HG02884 (cell line): ENCODE measurements around the gene DAPK3.
"Not testable (repeated sequence)": the region's sequence is repeated elsewhere in the genome, so short reads cannot be mapped to it uniquely, and the experiment has no call there.

Experiments used
- ATAC-seq: cut with Tn5 transposase; IDR thresholded peaks from one replicate; pipeline ENCODE4 v1.9.1; 2021; ENCODE audit warnings: mild to moderate bottlenecking, moderate library complexity; ENCODE audit not compliant: unreplicated experiment

The DAPK3 gene

GRCh38 chr19:3979289-3979673 lies 8.4 kb upstream of the DAPK3 start:
- ATAC-seq: no peak

GRCh38 chr19:3978145-3978544 lies 7.2 kb upstream of the DAPK3 start:
- no peak for ATAC-seq

- ATAC-seq: no peak
Observed at GRCh38 chr19:3977242-3978143, 6.6 kb upstream of the DAPK3 start.

- ATAC-seq: no peak
Observed at GRCh38 chr19:3976495-3977241, 5.8 kb upstream of the DAPK3 start.

GRCh38 chr19:3975637-3976087 lies 4.8 kb upstream of the DAPK3 start:
- no peak for ATAC-seq

GRCh38 chr19:3975144-3975543 lies 4.2 kb upstream of the DAPK3 start:
- no peak for ATAC-seq

GRCh38 chr19:3970313-3970807 lies 539 bp downstream of the DAPK3 start:
- no peak for ATAC-seq

GRCh38 chr19:3969435-3970312 lies 1.2 kb downstream of the DAPK3 start:
- no peak for ATAC-seq

GRCh38 chr19:3968556-3969434 lies 2.1 kb downstream of the DAPK3 start:
- no peak for ATAC-seq

GRCh38 chr19:3967983-3968382 lies 2.9 kb downstream of the DAPK3 start:
- not testable (repeated sequence) for ATAC-seq

- no peak for ATAC-seq
Observed at GRCh38 chr19:3966051-3967017, 4.6 kb downstream of the DAPK3 start.

- no peak for ATAC-seq
Observed at GRCh38 chr19:3964256-3965194, 6.4 kb downstream of the DAPK3 start.

- no peak for ATAC-seq
Observed at GRCh38 chr19:3963458-3964255, 7.2 kb downstream of the DAPK3 start.

GRCh38 chr19:3961007-3961406 lies 9.9 kb downstream of the DAPK3 start:
- no peak for ATAC-seq

GRCh38 chr19:3959766-3960131 lies 11.2 kb downstream of the DAPK3 start:
- ATAC-seq: no peak

- no peak for ATAC-seq
Observed at GRCh38 chr19:3958836-3959765, 11.8 kb downstream of the DAPK3 start.
